GOT3 (cell line): ENCODE data around the gene CSNK2B.

Source experiments
- DNase-seq: peaks from one replicate; lab custom pipeline; 2025; ENCODE audit warnings: mixed read lengths; lab: John Stamatoyannopoulos, UW

Gene CSNK2B

DNA sequence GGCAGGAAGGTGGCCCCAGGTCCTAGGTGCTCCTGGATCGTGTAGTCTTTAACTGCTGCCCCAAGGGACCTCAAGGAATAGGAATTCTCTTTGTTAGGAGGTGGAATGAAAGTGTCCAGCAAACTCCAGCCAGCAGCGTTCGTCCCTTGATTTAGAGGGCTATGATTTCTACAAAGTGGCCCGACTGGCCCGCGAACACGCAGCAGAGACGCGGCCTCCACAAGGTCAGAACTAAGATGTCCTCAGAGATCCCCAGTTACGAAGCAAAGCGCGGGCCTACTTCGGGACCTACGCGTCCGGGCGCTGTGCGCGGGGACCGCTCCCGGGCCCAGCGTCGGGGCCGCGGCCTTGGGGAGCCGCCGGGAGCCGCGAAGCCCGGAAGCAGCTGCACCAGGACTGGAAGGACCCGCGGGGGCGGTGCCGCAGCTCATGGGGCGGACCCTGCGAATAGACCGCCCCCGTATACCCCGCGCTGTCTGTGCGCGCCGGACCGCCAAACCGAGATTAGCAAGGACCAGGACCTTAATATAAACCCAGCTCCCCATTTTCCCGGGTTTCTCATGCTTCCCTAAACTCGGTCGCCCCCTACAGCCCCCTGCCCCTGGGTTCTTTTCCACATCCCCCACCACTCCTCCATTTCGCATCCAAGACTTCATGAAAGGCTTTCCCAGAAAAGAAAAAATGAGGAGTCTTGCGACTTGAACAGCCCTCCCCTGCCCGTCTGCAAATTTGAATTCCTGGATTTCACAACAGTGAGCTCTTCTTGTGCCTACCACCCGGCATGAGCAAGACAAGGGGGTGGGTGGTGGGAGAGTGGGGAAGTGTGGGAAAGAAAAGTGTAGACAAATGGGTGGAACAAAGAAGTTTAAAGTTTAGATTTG is 5.3 kb upstream of the CSNK2B start, which contains the start of gene C6orf47:
C6orf47 (minus strand) TSS at position 398 of the 881 bp plus-strand sequence. CDS start 831 bp downstream, outside the sequence.
- DNase-seq: peak; percentile 53

DNA sequence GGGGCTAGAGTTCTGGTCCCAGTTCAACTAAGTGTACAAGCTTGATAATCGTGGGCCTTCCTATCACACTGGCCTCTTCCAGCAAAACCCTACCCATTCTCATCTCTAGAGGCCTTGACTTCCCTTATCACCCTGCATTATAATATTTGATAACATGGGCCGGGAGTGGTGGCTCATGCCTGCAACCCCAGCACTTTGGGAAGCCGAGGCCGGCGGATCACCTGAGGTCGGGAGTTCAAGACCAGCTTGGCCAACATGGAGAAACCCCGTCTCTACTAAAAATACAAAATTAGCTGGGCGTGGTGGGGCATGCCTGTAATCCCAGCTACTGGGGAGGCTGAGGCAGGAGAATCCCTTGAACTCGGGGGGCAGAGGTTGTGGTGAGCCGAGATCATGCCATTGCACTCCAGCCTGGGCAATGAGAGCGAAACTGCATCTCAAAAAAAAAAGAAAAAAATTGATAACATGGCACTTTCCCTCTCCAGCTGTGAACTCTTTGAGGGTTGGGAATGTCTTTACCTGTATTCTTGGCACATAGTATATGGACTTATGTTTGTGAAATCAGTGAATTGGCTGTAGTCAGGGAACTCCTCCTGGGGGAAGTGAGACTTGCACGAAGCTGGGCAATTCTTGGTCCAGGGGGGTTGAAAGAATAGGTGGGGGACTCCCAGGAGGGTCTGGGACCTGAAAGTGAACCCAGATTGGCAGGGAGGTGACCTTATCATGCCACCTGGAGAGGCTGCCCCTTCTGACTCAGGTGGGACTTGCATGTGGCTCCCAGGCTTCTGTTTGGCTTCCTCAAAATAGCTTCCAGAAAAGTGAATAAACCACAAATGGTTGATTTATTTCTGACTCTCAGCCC is 4.4 kb upstream of the CSNK2B start:
- no peak for DNase-seq

DNA sequence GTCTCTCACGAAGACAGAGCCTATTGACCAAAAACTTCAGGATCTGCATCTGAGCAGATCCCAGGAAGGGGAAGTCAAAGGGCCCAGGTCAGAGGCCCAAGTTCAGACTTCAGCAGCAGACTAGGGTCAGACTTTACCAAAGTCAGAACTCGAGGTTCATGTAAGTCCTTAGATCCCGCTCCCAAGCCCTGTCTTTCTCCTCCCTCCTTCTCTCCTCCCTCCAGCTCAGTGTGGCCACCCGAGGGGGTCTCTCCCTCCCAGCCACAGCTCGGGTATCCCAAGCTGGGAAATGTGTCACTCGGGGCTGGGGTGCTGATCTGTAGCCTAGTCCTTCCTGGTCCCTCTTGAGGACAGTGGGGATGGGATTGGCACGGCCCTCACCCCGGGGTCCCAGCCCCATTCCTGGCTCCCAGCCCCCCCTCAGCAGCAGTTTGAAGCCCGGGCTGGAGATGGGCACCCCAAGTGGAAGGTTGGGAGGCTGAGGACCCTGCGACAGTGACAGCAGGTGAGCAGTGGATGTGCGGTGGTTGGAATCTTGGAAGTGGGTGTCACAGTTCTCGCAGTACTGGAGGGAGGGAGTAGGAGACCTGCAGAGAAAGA is 3.7 kb upstream of the CSNK2B start:
- DNase-seq: no peak

DNA sequence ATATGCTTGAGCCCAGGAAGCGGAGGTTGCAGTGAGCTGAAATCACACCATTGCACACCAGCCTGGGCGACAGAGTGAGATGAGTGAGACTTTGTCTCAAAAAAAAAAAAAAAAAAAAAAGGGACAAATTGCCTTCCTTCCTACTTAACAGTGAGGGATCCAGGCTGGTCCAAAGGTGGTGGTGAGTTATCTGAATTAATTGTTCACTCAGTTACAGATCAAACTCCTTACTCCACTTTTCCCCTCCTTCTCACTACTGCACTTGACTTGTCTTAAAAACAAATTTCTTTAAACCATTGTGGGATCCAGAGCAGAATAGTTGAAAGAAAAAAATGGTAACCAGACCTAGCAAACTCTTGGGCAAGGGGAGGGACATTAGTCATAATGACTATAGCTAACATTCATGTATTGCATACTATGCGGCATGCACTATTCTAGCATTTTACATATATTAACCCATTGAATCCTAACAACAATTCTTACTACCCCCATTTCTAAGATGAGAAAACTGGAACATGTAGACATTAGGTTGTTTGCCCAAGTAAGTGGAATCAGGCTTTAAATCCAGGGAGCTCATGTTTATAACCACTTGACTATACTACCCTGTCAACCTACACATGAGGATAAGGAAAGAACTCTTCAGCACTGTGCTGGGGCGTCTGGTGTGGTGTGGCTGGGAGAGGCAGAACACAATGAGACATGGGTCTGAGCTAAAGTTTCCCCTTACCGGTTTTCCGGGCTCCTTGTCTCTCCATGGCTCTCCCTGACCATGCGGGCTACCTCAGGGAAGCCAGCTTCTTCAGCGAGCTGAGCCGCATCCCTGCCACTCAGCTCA is 2.5 kb upstream of the CSNK2B start:
- DNase-seq: no peak

DNA sequence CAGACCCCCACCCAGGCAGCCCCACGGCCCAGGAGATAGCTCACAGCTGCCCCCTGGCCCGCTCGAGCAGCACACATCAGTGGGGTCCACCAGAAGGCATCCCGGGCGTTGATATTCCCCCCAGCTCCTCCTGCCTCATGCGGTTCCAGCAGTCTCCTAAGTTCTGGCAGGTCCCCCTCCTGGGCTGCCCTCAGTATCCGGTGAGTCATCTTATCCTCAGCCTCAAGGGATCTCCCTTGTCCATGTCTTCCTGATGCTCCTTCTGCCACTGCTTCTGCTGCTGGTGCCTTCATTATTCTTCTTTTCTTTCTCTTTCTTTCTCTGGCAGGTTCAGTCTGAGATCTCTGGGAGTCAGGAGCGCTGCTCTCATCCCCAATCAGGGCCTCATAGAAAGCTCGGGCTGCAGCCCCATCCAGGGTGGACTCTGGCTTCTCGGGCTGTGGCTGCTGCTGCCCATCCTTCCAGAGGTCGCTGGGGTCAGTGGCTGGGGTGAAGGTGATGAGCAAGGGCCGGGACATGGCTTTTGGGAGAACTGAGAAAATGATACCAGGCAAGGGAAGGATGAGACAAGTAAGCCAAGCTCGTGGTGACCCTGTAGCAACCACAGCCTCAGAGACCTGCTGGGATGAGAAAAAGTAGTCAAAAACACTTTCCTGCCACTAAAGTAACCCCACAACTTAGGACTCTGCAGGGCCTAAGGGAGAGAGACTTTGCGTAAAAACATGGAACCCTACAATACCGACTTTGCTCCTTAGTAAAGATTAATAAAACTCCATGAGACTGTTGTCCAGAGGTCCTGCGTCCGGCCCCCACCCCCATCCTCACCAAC is 1.7 kb upstream of the CSNK2B start:
- DNase-seq: peak; percentile 19

DNA sequence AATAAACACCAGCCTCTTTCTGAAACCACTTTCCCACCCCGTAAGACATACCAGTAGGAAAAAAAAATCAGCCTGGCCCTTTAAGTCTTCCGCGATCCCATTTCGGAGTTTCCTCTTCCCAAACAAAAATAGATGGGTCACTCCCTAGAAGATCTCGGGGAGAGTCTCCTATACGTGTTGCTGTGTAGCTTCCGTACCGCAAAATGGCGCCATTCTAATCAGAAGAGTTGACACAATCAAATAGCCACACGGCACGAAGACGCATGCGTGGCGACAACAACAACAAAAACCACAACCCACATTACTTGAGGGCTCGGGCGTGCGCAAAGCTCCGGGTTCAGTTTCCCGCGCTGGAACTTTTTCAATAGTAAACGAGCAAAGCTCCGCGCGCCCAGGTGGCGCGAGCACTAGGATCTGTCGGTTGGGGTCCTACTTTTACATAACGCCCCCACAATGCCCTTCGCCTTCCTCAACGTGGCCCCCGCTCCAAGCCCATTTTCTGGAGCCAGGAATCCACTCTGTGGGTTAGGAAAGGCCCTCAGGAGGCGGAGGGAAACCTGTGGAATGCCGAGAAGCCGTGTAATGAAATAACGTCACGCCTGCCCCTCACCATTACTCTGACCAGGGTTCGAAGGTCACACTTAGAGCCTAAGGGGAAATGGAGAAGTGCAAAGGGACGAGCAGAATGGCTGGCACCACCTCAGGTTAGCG is 935 bp upstream of the CSNK2B start, which contains the start of gene GPANK1:
GPANK1 (minus strand) TSS at position 208 of the 711 bp plus-strand sequence. CDS start 519 bp downstream, outside the sequence.
- DNase-seq: peak; percentile 44

DNA sequence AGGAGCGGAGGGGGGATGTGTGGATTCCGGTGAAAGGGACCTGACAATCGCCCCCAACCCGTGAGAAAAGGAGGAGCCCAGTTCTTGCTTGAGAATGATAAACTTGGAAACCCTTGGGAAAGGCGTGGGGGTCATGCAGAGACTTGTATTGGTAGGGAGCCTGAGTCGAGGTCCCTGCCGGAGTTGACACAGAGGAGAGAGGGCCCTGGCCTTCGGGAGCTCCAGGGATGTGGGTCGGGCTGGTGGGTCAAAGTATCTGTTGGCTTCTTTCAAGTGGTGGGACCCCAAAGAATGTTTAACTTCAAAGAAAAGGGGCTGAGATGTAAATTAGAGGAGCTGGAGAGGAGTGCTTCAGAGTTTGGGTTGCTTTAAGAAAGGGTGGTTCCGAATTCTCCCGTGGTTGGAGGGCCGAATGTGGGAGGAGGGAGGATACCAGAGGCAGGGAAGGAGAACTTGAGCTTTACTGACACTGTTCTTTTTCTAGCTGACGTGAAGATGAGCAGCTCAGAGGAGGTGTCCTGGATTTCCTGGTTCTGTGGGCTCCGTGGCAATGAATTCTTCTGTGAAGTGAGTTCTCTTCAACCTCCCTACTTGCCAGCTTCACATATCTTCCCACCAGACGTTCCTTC is 571 bp downstream of the CSNK2B start:
- DNase-seq: no peak

DNA sequence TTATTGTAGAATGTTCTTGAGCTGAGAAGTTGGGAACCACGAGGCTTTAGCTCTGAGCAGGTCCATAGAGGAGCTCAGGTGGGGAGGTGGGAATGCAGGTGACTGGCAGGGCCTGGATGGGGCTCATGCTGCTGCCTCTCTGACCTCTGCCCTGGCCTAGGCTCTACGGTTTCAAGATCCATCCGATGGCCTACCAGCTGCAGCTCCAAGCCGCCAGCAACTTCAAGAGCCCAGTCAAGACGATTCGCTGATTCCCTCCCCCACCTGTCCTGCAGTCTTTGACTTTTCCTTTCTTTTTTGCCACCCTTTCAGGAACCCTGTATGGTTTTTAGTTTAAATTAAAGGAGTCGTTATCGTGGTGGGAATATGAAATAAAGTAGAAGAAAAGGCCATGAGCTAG is 3.8 kb downstream of the CSNK2B start, which contains the start of gene LY6G5B:
LY6G5B (plus strand) TSS at position 301 of the 400 bp plus-strand sequence. CDS start 975 bp downstream, outside the sequence.
- DNase-seq: no peak

DNA sequence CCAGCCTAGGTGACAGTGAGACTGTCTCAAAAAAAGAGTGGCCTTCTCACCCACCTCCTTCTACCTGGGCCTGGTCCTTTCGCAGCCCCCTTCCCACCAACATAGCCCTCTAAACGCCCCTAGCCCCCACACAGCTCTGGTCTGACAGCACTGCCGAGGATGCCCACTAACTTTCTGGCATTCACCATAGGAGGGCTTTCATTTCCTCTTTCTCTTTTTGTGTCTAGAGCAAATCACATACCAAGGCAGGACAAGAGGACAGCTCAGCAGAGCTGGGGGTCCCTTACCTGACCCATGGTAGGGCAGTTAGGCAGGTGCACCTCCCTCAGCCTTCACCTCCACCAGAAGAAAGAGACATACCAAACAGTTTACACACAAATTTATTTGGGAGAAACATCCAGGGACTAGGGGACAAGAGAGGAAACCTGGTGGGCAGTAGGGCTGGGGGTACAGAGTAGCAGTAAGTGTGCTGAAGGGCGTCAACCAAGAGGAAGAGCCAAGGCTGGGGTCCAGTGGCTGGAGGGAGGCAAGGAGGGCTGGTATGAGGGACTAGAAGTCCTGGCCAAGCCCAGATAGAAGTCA is 10.5 kb downstream of the CSNK2B start:
- DNase-seq: no peak

DNA sequence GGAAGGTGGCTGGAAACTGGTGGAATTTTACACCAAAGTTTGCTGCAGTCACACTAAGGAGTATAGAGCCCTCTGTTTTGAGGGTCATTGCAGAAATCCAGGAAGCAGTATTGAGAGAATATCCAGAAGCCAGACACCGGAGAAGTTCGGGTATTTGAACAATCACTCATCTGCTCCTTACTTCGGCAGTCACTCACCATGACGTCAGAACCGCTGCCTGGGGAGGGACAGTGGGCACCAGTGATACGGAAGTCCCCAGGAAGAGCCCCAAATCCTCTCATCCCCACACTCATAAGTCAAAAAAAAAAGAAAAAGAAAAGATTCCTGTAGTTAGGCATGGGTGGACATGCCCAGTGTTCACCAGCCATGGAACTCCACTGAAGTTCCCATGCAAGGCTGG is 11.0 kb downstream of the CSNK2B start:
- DNase-seq: no peak

DNA sequence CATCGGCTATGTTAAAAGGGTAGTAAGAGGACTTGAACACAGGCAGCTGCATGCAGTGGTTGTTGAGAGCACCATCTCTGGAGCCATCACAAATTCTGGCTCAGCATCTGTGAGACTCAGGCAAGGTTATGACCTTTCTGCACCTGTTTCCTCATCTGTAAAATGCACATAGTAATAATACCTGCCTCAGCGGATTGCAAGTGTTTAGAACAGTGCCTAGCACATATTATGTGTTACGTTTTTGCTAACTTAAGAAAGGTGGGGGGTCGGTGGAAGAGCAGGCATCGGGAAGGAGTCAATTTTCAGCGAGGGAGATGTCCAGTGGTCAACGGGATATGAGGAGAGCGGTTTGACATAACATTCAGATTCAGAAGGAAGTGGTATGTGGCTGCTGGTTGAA is 12.1 kb downstream of the CSNK2B start:
- no peak for DNase-seq

DNA sequence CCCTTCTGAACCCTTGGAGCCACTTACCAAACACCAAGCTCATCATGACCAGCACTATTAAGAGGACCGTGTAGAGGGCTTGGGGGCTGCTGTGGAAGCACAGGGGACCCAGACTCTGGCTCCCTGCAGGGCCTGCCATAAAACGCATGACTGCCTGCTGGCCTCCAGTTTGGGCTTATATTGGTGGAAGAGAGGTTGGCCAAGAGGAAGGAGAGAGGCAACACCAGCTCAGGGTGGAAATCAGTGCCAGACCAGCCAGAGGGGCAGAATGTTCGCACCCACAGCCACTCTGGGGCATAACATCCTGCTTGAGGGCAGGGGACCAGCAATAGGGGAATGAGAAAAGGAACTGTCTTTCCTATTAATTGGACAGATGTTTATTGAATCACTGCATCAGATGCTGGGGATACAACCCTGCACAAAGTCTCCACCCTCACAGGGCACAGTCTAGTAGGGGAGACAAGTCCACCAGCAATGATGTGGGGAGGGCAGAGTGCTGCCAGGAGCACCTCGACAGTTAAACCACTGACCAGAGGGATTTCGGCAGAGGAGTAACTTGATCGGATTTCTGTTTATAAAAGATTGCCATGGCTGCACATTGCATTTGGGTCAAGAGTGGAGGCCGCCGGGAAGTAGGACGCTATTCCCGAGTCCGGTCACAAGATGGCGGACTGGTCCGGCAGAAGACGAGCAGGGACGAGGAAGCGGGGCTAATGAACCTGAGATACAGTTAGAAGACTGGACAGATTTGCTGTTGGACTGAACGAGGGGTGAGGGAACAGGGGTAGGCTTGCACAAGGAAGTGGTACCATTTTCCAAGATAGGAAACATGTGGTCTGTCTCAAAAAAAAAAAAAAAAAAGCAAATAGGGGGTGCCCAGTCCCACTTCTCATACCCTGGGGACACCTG is 14.6 kb downstream of the CSNK2B start, which contains the start of gene LY6G5C:
LY6G5C (minus strand) TSS at position 842 of the 909 bp plus-strand sequence; CDS start at position 148, 694 bp downstream.
- DNase-seq: peak; percentile 51

DNA sequence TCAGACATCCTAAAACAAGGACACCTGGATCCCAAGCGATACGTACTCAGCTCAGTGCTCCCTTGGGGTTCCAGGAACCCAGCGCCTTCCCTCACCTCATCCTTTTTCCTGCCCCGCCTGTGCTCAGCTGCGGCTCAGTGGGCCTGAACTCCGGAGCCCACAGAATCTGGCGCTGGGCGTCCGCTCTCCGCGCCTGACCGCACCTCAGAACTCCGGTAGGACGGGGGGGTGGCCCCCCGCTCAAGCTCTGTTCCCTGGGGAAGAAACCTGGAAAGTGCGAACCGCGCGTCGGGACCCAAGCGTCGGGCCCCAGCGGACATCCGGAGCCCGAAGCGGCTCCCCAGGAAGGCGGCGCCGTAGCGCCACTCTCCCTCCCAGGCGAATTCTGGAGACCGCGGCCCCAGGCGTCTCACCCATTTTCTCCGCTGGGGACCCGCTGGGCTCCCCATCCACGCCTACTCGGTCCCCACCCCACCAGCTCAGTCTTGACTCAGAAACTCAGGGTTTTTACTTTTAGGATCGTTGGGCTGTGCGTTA is 15.3 kb downstream of the CSNK2B start:
- DNase-seq: no peak

DNA sequence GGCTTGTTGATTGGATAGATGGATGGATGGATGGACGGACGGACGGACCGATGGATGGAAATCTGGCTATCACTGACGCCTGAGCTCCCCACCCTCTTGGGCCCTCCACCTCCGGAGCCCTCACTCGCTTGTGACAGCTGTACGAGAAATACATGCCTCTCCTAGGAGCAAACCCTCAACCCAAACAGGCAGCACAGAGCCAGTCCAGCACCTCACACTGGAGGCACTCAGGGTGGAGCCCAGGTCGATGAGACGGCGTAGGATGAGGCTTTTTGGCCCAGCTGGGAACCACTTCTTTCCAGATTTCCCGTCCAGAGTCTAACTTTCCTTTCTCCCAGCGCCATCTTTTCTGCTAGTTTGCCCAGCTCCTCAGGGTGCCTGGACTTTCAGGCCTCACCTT is 17.7 kb downstream of the CSNK2B start:
- DNase-seq: no peak

DNA sequence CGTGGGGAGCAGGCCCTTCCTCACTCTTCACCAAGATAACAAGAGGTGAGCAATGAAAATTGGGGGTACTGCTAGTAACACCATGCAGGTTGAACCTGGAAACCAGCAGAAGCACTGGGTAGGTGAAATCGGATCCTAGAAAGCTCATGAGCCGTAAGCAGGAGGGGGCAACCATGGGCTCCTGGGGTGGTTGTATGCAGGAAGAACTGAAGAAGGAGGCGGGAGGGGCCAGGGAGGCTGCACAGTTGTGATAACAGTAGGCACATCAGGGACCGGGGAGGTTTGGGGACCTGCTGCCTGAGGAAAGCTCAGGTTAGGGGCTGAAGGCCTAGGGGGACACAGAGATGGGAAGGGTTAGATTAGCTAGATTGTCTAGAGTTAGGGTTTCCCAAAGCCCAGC is 20.6 kb downstream of the CSNK2B start:
- no peak for DNase-seq

DNA sequence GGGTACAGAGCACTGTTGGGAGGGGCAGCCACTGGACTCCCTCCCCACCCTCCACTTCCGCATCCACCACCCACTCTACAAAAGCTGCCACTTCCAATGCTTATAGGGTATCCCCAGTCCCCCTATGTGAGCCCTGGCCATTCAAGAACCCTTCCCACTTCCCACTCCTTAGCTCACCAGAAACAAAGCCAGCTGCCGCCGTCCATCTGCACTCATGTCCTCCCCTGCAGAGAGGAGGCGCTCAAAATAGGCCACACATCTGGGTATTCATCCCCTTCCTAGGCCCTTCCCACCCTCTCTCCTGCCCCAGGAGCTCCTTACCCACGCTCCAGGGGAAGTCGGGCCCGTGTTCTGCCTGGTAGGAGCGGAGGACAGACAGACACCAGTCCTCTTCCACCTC is 21.4 kb downstream of the CSNK2B start:
- no peak for DNase-seq
